ENCODE measurements around the gene SH2D3C.
"Not testable (repeated sequence)": the region's sequence is repeated elsewhere in the genome, so short reads cannot be mapped to it uniquely, and the experiment has no call there.

The SH2D3C gene

GRCh38 chr9:127783111-127784008 lies 4.9 kb upstream of the SH2D3C start:
- no peak overlapping the region for H3K4me3 ChIP-seq (replicated peaks in 1 of 2; ENCODE audit: low read depth in 2 of 2, low read length in 2 of 2)
- TF ChIP-seq CTCF (IDR thresholded peaks at IDR 0.05; ENCODE audit: low read depth, low read length), result no peak
- no peak for DNase-seq (ENCODE audit: low read depth in 2 of 2)

- no peak for DNase-seq (ENCODE audit: low read depth in 2 of 2)
- no peak for TF ChIP-seq CTCF (IDR thresholded peaks at IDR 0.05; ENCODE audit: low read depth, low read length)
- H3K4me3 ChIP-seq (replicated peaks in 1 of 2; ENCODE audit: low read depth in 2 of 2, low read length in 2 of 2), result no peak overlapping the region
Observed at GRCh38 chr9:127781806-127782205, 3.3 kb upstream of the SH2D3C start.

GRCh38 chr9:127780909-127781308 lies 2.4 kb upstream of the SH2D3C start:
- DNase-seq (ENCODE audit: low read depth in 2 of 2); H3K4me3 ChIP-seq (replicated peaks in 1 of 2; ENCODE audit: low read depth in 2 of 2, low read length in 2 of 2): not testable (repeated sequence)

GRCh38 chr9:127780126-127780885 lies 1.8 kb upstream of the SH2D3C start:
- TF ChIP-seq CTCF (IDR thresholded peaks at IDR 0.05; ENCODE audit: low read depth, low read length), result no peak
- H3K4me3 ChIP-seq (replicated peaks in 1 of 2; ENCODE audit: low read depth in 2 of 2, low read length in 2 of 2), result no peak overlapping the region
- no peak for DNase-seq (ENCODE audit: low read depth in 2 of 2)

- no peak for TF ChIP-seq CTCF (IDR thresholded peaks at IDR 0.05; ENCODE audit: low read depth, low read length)
- peak; percentile 45 to 58 for DNase-seq (ENCODE audit: low read depth in 2 of 2)
- H3K4me3 ChIP-seq (replicated peaks in 1 of 2; ENCODE audit: low read depth in 2 of 2, low read length in 2 of 2), result no peak overlapping the region
Observed at GRCh38 chr9:127779136-127779981, 893 bp upstream of the SH2D3C start.

- TF ChIP-seq CTCF (IDR thresholded peaks at IDR 0.05; ENCODE audit: low read depth, low read length), result no peak
- H3K4me3 ChIP-seq (replicated peaks in 1 of 2; ENCODE audit: low read depth in 2 of 2, low read length in 2 of 2), result no peak overlapping the region
- DNase-seq (ENCODE audit: low read depth in 2 of 2), result no peak
Observed at GRCh38 chr9:127777368-127777980, 992 bp downstream of the SH2D3C start.

Measured in cardiac fibroblast (primary cell).